GM12878 (cell line): ENCODE measurements around the gene FOSL1. TPM values are rescaled to one million over a fixed set of nuclear protein-coding genes. Genes with fewer than 3 reads are reported as not detected.

ENCODE experiments used
- ATF2 ChIP-seq: IDR thresholded peaks from 2 replicates; pipeline ENCODE4 v1.6.1; 2012; ENCODE audit warnings: low read length, inconsistent platforms
- BACH1 ChIP-seq: fragments of 450-650 bp; IDR thresholded peaks from 2 replicates; pipeline ENCODE4 v1.6.1; 2017; ENCODE audit warnings: mild to moderate bottlenecking, borderline replicate concordance
- BCL11A ChIP-seq: IDR thresholded peaks from 2 replicates; pipeline ENCODE4 v1.6.1; 2011; ENCODE audit warnings: low read depth, low read length
- BMI1 ChIP-seq: fragments of 450-650 bp; IDR thresholded peaks from 2 replicates; pipeline ENCODE4 v1.6.1; 2016; ENCODE audit warnings: mild to moderate bottlenecking, moderate library complexity, borderline replicate concordance
- CHD4 ChIP-seq: fragments of 200-600 bp; sonication (generic); IDR thresholded peaks from 2 replicates; pipeline ENCODE4 v1.6.1; 2016; ENCODE audit warnings: mild to moderate bottlenecking
- CREM ChIP-seq: IDR thresholded peaks from 2 replicates; pipeline ENCODE4 v1.6.1; 2014; ENCODE audit warnings: antibody characterized with exemption, low read depth
- DPF2 ChIP-seq: fragments of 450-650 bp; IDR thresholded peaks from 2 replicates; pipeline ENCODE4 v1.6.1; 2017; ENCODE audit warnings: mild to moderate bottlenecking
- EED ChIP-seq: sonication (generic); IDR thresholded peaks from 2 replicates; pipeline ENCODE4 v1.6.1; 2016; ENCODE audit warnings: antibody characterized with exemption, low read depth
- FOXM1 ChIP-seq: IDR thresholded peaks from 2 replicates; pipeline ENCODE4 v1.6.1; 2012; ENCODE audit warnings: low read depth, mild to moderate bottlenecking, inconsistent platforms, low read length, moderate library complexity
- IRF4 ChIP-seq: IDR thresholded peaks from 2 replicates; pipeline ENCODE4 v1.6.1; 2011; ENCODE audit warnings: low read depth, low read length
- JUND ChIP-seq: IDR thresholded peaks from 2 replicates; pipeline ENCODE4 v1.6.1; 2012; ENCODE audit warnings: low read depth, mild to moderate bottlenecking, low read length, improper control_type of control experiment, moderate library complexity
- KDM1A ChIP-seq: fragments of 200-600 bp; sonication (generic); IDR thresholded peaks from 2 replicates; pipeline ENCODE4 v1.6.1; 2016; ENCODE audit warnings: borderline replicate concordance
- MLLT1 ChIP-seq: fragments of 450-650 bp; IDR thresholded peaks from 2 replicates; pipeline ENCODE4 v1.6.1; 2016; ENCODE audit warnings: mild to moderate bottlenecking
- MXI1 ChIP-seq: fragments of 150-350 bp; IDR thresholded peaks from 2 replicates; pipeline ENCODE4 v1.6.1; 2011; ENCODE audit warnings: low read depth, mild to moderate bottlenecking, inconsistent platforms, low read length, improper control_type of control experiment
- NFYB ChIP-seq: IDR thresholded peaks from 2 replicates; pipeline ENCODE4 v1.6.1; 2011; ENCODE audit warnings: low read depth, mild to moderate bottlenecking, low read length, improper control_type of control experiment, moderate library complexity; ENCODE audit not compliant: insufficient read depth
- SIN3A ChIP-seq: IDR thresholded peaks from 2 replicates; pipeline ENCODE4 v1.6.1; 2012; ENCODE audit warnings: low read depth, low read length, improper control_type of control experiment
- SIX5 ChIP-seq: IDR thresholded peaks from 2 replicates; pipeline ENCODE4 v1.6.1; 2011; ENCODE audit warnings: mild to moderate bottlenecking, low read depth, low read length, moderate library complexity; ENCODE audit not compliant: severe bottlenecking
- SMAD5 ChIP-seq: IDR thresholded peaks from 2 replicates; pipeline ENCODE4 v1.6.1; 2016; ENCODE audit warnings: antibody characterized with exemption, low read depth
- SMARCA5 ChIP-seq: fragments of 450-650 bp; IDR thresholded peaks from 2 replicates; pipeline ENCODE4 v1.6.1; 2017; ENCODE audit warnings: mild to moderate bottlenecking
- SP1 ChIP-seq: IDR thresholded peaks from one replicate; pipeline ENCODE4 v1.6.1; 2011; ENCODE audit warnings: low read depth, low read length
- STAT3 ChIP-seq: IDR thresholded peaks from 2 replicates; pipeline ENCODE4 v1.6.1; 2011; ENCODE audit warnings: low read depth, low read length, improper control_type of control experiment
- TAF1 ChIP-seq: IDR thresholded peaks from 2 replicates; pipeline ENCODE4 v1.6.1; 2011; ENCODE audit warnings: mild to moderate bottlenecking, low read depth, low read length, borderline replicate concordance
- ZNF622 ChIP-seq: fragments of 450-650 bp; IDR thresholded peaks from 2 replicates; pipeline ENCODE4 v1.6.1; 2017; ENCODE audit warnings: mild to moderate bottlenecking, inconsistent platforms
- ZSCAN29 ChIP-seq: fragments of 450-650 bp; IDR thresholded peaks from 2 replicates; pipeline ENCODE4 v1.6.1; 2017; ENCODE audit warnings: mild to moderate bottlenecking, moderate library complexity
- polyA plus RNA-seq, 11 experiments: library from polyadenylated mRNA; depleted of rRNA in 4 of 11; unstranded in 6 of 11; stranded (reverse) in 5 of 11; fragments of >200 nt; fragmentation: Nextera tagmentation in 4 of 11; fragmentation: Illumina TruSeq in 1 of 11; extraction: Ambion mirVana in 4 of 11; extraction: Trizol in 1 of 11; gene quantifications; 1 replicate in 1 of 11; 2 replicates in 10 of 11; pipeline versions ENCODE4 v1.2.1 to v1.2.3, GENCODE V29; 2011 to 2016; ENCODE audit warnings: inconsistent platforms in 2 of 11, missing spikeins in 2 of 11, low read depth in 1 of 11
- total RNA-seq, 4 experiments: library from RNA; depleted of rRNA in 3 of 4; stranded (reverse); fragments of >200 nt in 3 of 4; fragmentation: Illumina TruSeq in 1 of 4; extraction: Trizol in 1 of 4; gene quantifications; 2 replicates each; pipeline versions ENCODE4 v1.2.1 to v1.2.3, GENCODE V29; 2013 to 2021
- TF ChIP-seq, protein P1 (sequence below): fragments of 450-650 bp; IDR thresholded peaks from 2 replicates; pipeline ENCODE4 v1.6.1; 2017; ENCODE audit warnings: mild to moderate bottlenecking, moderate library complexity
- TF ChIP-seq, protein P2 (sequence below): IDR thresholded peaks from 2 replicates; pipeline ENCODE4 v1.6.1; 2012; ENCODE audit warnings: low read depth, low read length, improper control_type of control experiment

Gene FOSL1
- total and polyA plus RNA-seq, 10 of the 15 experiments (the other 5 are each of a cell fraction or from before 2014, with no cell fraction given): 0.82 to 5.4 (median 2.1) TPM

DNA sequence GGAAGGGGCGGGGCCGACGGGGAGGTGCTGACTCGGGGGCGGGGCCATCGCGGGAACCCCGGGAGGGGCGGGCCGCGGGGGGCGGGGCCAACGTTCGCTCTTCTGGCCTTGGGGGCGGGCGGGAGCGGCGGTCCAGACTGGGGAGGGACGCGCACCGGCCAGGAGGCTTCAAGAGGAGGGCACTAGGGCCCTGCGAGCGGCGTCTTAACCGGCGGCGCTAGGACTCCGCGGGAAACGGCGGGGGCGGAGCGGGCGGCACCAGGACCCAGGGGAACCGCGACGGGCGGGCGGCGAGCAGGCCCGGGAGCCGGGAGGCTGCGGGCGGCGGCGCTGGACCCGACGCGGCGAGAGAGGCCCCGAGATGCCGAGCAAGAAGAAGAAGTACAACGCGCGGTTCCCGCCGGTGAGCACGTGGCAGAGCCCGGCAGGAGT is 19.0 kb upstream of the FOSL1 start, which contains the start of gene DRAP1 (continued):
- TF ChIP-seq, protein P1, sequence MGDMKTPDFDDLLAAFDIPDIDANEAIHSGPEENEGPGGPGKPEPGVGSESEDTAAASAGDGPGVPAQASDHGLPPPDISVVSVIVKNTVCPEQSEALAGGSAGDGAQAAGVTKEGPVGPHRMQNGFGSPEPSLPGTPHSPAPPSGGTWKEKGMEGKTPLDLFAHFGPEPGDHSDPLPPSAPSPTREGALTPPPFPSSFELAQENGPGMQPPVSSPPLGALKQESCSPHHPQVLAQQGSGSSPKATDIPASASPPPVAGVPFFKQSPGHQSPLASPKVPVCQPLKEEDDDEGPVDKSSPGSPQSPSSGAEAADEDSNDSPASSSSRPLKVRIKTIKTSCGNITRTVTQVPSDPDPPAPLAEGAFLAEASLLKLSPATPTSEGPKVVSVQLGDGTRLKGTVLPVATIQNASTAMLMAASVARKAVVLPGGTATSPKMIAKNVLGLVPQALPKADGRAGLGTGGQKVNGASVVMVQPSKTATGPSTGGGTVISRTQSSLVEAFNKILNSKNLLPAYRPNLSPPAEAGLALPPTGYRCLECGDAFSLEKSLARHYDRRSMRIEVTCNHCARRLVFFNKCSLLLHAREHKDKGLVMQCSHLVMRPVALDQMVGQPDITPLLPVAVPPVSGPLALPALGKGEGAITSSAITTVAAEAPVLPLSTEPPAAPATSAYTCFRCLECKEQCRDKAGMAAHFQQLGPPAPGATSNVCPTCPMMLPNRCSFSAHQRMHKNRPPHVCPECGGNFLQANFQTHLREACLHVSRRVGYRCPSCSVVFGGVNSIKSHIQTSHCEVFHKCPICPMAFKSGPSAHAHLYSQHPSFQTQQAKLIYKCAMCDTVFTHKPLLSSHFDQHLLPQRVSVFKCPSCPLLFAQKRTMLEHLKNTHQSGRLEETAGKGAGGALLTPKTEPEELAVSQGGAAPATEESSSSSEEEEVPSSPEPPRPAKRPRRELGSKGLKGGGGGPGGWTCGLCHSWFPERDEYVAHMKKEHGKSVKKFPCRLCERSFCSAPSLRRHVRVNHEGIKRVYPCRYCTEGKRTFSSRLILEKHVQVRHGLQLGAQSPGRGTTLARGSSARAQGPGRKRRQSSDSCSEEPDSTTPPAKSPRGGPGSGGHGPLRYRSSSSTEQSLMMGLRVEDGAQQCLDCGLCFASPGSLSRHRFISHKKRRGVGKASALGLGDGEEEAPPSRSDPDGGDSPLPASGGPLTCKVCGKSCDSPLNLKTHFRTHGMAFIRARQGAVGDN: peak; percentile 68
- TF ChIP-seq MLLT1 (peak; percentile 75), SMAD5 (no peak), BMI1 (no peak), STAT3 (no peak), EED (peak; percentile 71), KDM1A (no peak), ZSCAN29 (peak; percentile 70; the same call in 1 of the 2 replicates), BCL11A (peak; percentile 39; the same call in 1 of the 2 replicates), SIX5 (peak; percentile 36), JUND (0 out of 2 replicates have a peak, but pooled peaks have one; percentile 38), SP1 (peak; percentile 99), SIN3A (peak; percentile 87; the same call in 1 of the 2 replicates), CHD4 (no peak), BACH1 (peak; percentile 90), IRF4 (no peak), FOXM1 (no peak), ZNF622 (no peak), DPF2 (peak; percentile 91), CREM (peak; percentile 94), SMARCA5 (peak; percentile 81), ATF2 (no peak), NFYB (no peak), MXI1 (peak; percentile 43), TAF1 (0 out of 2 replicates have a peak, but pooled peaks have one; percentile 20)
- TF ChIP-seq, protein P2, sequence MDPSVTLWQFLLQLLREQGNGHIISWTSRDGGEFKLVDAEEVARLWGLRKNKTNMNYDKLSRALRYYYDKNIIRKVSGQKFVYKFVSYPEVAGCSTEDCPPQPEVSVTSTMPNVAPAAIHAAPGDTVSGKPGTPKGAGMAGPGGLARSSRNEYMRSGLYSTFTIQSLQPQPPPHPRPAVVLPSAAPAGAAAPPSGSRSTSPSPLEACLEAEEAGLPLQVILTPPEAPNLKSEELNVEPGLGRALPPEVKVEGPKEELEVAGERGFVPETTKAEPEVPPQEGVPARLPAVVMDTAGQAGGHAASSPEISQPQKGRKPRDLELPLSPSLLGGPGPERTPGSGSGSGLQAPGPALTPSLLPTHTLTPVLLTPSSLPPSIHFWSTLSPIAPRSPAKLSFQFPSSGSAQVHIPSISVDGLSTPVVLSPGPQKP: peak; percentile 77; the same call in 1 of the 2 replicates
